Neuronal stem cell (in vitro differentiated cells): ENCODE measurements around the gene GLB1L2.
A peak's percentile ranks its signal among the peaks of the same experiment; 100 is the strongest.

Source experiments
- DNase-seq: peaks from one replicate; pipeline ENCODE4 v3.0.0-alpha.2; 2013; ENCODE audit warnings: low spot score
- H2AFZ ChIP-seq: one replicate; pipeline ENCODE4 v1.6.1; 2013; ENCODE audit warnings: mild to moderate bottlenecking, low read length, inconsistent platforms
- H2AK5ac ChIP-seq: 2 replicates; pipeline ENCODE4 v1.6.1; 2013; ENCODE audit warnings: low read depth, mild to moderate bottlenecking, inconsistent platforms, low read length, moderate library complexity, mixed read lengths
- H2BK120ac ChIP-seq: 2 replicates; pipeline ENCODE4 v1.6.1; 2013; ENCODE audit warnings: low read depth, mild to moderate bottlenecking, inconsistent platforms, low read length, moderate library complexity, mixed read lengths
- H2BK12ac ChIP-seq: one replicate; pipeline ENCODE4 v1.6.1; 2013; ENCODE audit warnings: low read length, inconsistent platforms
- H2BK15ac ChIP-seq: 2 replicates; pipeline ENCODE4 v1.6.1; 2013; ENCODE audit warnings: mild to moderate bottlenecking, low read length, inconsistent platforms, mixed read lengths
- H2BK5ac ChIP-seq: one replicate; pipeline ENCODE4 v1.6.1; 2013; ENCODE audit warnings: inconsistent platforms, mild to moderate bottlenecking, low read length, moderate library complexity
- H3K14ac ChIP-seq: one replicate; pipeline ENCODE4 v1.6.1; 2013; ENCODE audit warnings: low read length, inconsistent platforms
- H3K18ac ChIP-seq: 2 replicates; pipeline ENCODE4 v1.6.1; 2013; ENCODE audit warnings: low read length, inconsistent platforms
- H3K23ac ChIP-seq: 2 replicates; pipeline ENCODE4 v1.6.1; 2013; ENCODE audit warnings: low read depth, mild to moderate bottlenecking, mixed read lengths, low read length, inconsistent platforms; ENCODE audit not compliant: poor library complexity
- H3K27ac ChIP-seq: replicated peaks from 3 replicates; pipeline ENCODE4 v1.5.1; 2013; ENCODE audit warnings: low read length, inconsistent platforms
- H3K27me3 ChIP-seq, 3 experiments: 2 replicates each; pipeline ENCODE4 v1.6.1; 2013; ENCODE audit warnings: low read length in 3 of 3, mild to moderate bottlenecking in 2 of 3, inconsistent platforms in 1 of 3, low read depth in 1 of 3, mixed read lengths in 1 of 3, moderate library complexity in 1 of 3; ENCODE audit not compliant: control insufficient read depth in 3 of 3, insufficient read depth in 3 of 3
- H3K36me3 ChIP-seq, 2 donors: replicated peaks in 1 of 2; 2 replicates each; pipeline ENCODE4 v1.6.1; 2013; ENCODE audit warnings: low read length in 2 of 2; ENCODE audit not compliant: control insufficient read depth in 2 of 2, insufficient read depth in 2 of 2
- H3K4ac ChIP-seq: 2 replicates; pipeline ENCODE4 v1.6.1; 2013; ENCODE audit warnings: inconsistent platforms, mild to moderate bottlenecking, low read length, moderate library complexity
- H3K4me1 ChIP-seq, 2 donors: 1 replicate in 1 of 2; 2 replicates in 1 of 2; pipeline ENCODE4 v1.6.1; 2013; ENCODE audit warnings: low read length in 2 of 2, low read depth in 1 of 2; ENCODE audit not compliant: control insufficient read depth in 2 of 2, insufficient read depth in 1 of 2
- H3K4me2 ChIP-seq: one replicate; pipeline ENCODE4 v1.6.1; 2013; ENCODE audit warnings: mild to moderate bottlenecking, low read length, inconsistent platforms; ENCODE audit not compliant: insufficient read depth, poor library complexity, severe bottlenecking
- H3K4me3 ChIP-seq, 2 donors: 2 replicates each; pipeline ENCODE4 v1.5.1; 2013; ENCODE audit warnings: low read length in 2 of 2, mild to moderate bottlenecking in 2 of 2, inconsistent platforms in 1 of 2, moderate library complexity in 1 of 2
- H3K79me1 ChIP-seq: one replicate; pipeline ENCODE4 v1.6.1; 2013; ENCODE audit warnings: low read depth, mild to moderate bottlenecking, inconsistent platforms, low read length, moderate library complexity
- H3K9ac ChIP-seq: one replicate; pipeline ENCODE4 v1.6.1; 2013; ENCODE audit warnings: mild to moderate bottlenecking, low read depth, low read length, inconsistent platforms; ENCODE audit not compliant: poor library complexity
- H3K9me3 ChIP-seq, 2 donors: replicated peaks in 1 of 2; 2 replicates each; pipeline versions ENCODE3 to v1.6.1; 2013; ENCODE audit warnings: low read length in 2 of 2, mild to moderate bottlenecking in 2 of 2, inconsistent platforms in 1 of 2, low read depth in 1 of 2, mixed read lengths in 1 of 2, moderate library complexity in 1 of 2; ENCODE audit not compliant: control insufficient read depth in 2 of 2, insufficient read depth in 1 of 2
- H4K8ac ChIP-seq: one replicate; pipeline ENCODE4 v1.6.1; 2013; ENCODE audit warnings: low read depth, mild to moderate bottlenecking, inconsistent platforms, low read length, moderate library complexity
- H4K91ac ChIP-seq: one replicate; pipeline ENCODE4 v1.6.1; 2013; ENCODE audit warnings: low read length, low read depth, mild to moderate bottlenecking, inconsistent platforms; ENCODE audit not compliant: poor library complexity
- WGBS, 2 donors: extraction: QIAGEN DNeasy Blood & Tissue Kit; methylation state at CpG; one replicate each; pipeline ENCODE4 v1.1.7; 2013; ENCODE audit warnings: missing lambda C conversion rate in 2 of 2, mixed read lengths in 1 of 2; ENCODE audit not compliant: insufficient read length in 2 of 2, insufficient replicate concordance in 1 of 2; ENCODE audit errors: extremely low coverage in 2 of 2; 5-methylcytosine and 5-hydroxymethylcytosine counted together

The GLB1L2 gene

GRCh38 chr11:134382830-134383229 lies 51.0 kb downstream of the GLB1L2 start:
- Histone ChIP-seq H2BK120ac (no peak overlapping the region), H3K4me1 (no peaks in the 10 kb centered on the region), H3K9ac (peak overlapping the region; percentile 25), H4K8ac (no peak overlapping the region), H3K23ac (no peak overlapping the region), H3K79me1 (peaks cover 4% of the 10 kb centered on the region), H3K18ac (no peak overlapping the region), H3K9me3 (peaks cover 0 to 2% of the 10 kb centered on the region in 2 donors), H3K4me3 (no peak overlapping the region), H3K4me2 (no peak overlapping the region), H3K14ac (no peak overlapping the region), H2AK5ac (no peak overlapping the region), H2AFZ (no peak overlapping the region), H2BK15ac (no peak overlapping the region), H3K27ac (no peak overlapping the region), H3K36me3 (peaks cover 47 to 48% of the 10 kb centered on the region in 2 donors), H3K27me3 (no peaks in the 10 kb centered on the region), H4K91ac (no peak overlapping the region), H2BK12ac (no peak overlapping the region), H2BK5ac (no peak overlapping the region), H3K4ac (no peak overlapping the region)
- DNase-seq: no peak
- WGBS, 2 donors: no CpG with 5 or more reads among the region's 24 CpGs

GRCh38 chr11:134383576-134384221 lies 51.9 kb downstream of the GLB1L2 start:
- no peak overlapping the region for H3K4me2 ChIP-seq
- H2BK15ac ChIP-seq: no peak overlapping the region
- H3K14ac ChIP-seq: peak overlapping the region; percentile 76
- no CpG with 5 or more reads among the region's 78 CpGs for WGBS, 2 donors
- H3K9ac ChIP-seq: peak overlapping the region; percentile 73
- H3K79me1 ChIP-seq: peaks cover 4% of the 10 kb centered on the region
- H3K9me3 ChIP-seq: peaks cover 0 to 2% of the 10 kb centered on the region in 2 donors
- H2AK5ac ChIP-seq: no peak overlapping the region
- no peak overlapping the region for H3K4me3 ChIP-seq
- no peak overlapping the region for H4K8ac ChIP-seq
- no peaks in the 10 kb centered on the region for H3K27me3 ChIP-seq
- no peak overlapping the region for H2AFZ ChIP-seq
- no peak overlapping the region for H2BK120ac ChIP-seq
- no peaks in the 10 kb centered on the region for H3K4me1 ChIP-seq
- H2BK5ac ChIP-seq: no peak overlapping the region
- no peak for DNase-seq
- peak overlapping the region; percentile 82 for H3K23ac ChIP-seq
- H3K18ac ChIP-seq: peak overlapping the region; percentile 21
- H4K91ac ChIP-seq: no peak overlapping the region
- no peak overlapping the region for H3K27ac ChIP-seq
- H3K4ac ChIP-seq: no peak overlapping the region
- no peak overlapping the region for H2BK12ac ChIP-seq
- peaks cover 49% of the 10 kb centered on the region in 2 donors for H3K36me3 ChIP-seq

- H3K4ac ChIP-seq: no peak overlapping the region
- no peak overlapping the region for H3K18ac ChIP-seq
- H3K36me3 ChIP-seq: peaks cover 51 to 53% of the 10 kb centered on the region in 2 donors
- no CpG with 5 or more reads among the region's 14 CpGs for WGBS, 2 donors
- H3K9me3 ChIP-seq: peaks cover 0 to 2% of the 10 kb centered on the region in 2 donors
- no peak overlapping the region for H2BK120ac ChIP-seq
- H3K14ac ChIP-seq: no peak overlapping the region
- H4K8ac ChIP-seq: no peak overlapping the region
- no peak overlapping the region for H4K91ac ChIP-seq
- H2BK5ac ChIP-seq: no peak overlapping the region
- H3K4me2 ChIP-seq: no peak overlapping the region
- H2BK15ac ChIP-seq: no peak overlapping the region
- H3K79me1 ChIP-seq: peaks cover 4% of the 10 kb centered on the region
- no peak overlapping the region for H3K4me3 ChIP-seq
- no peak overlapping the region for H2AK5ac ChIP-seq
- H3K4me1 ChIP-seq: no peaks in the 10 kb centered on the region
- H3K27ac ChIP-seq: no peak overlapping the region
- H2BK12ac ChIP-seq: no peak overlapping the region
- H3K9ac ChIP-seq: no peak overlapping the region
- peak overlapping the region; percentile 82 for H3K23ac ChIP-seq
- H2AFZ ChIP-seq: no peak overlapping the region
- H3K27me3 ChIP-seq: no peaks in the 10 kb centered on the region
- DNase-seq: no peak
Observed at GRCh38 chr11:134384406-134384805, 52.6 kb downstream of the GLB1L2 start.

- H3K4me1 ChIP-seq: no peaks in the 10 kb centered on the region
- no peak overlapping the region for H3K14ac ChIP-seq
- no peak overlapping the region for H2BK15ac ChIP-seq
- H2AFZ ChIP-seq: no peak overlapping the region
- H3K23ac ChIP-seq: no peak overlapping the region
- no peak overlapping the region for H3K27ac ChIP-seq
- no peak overlapping the region for H2AK5ac ChIP-seq
- H3K27me3 ChIP-seq: no peaks in the 10 kb centered on the region
- H3K4ac ChIP-seq: no peak overlapping the region
- H2BK12ac ChIP-seq: no peak overlapping the region
- peaks cover 46 to 51% of the 10 kb centered on the region in 2 donors for H3K36me3 ChIP-seq
- no peak overlapping the region for H3K4me3 ChIP-seq
- H2BK120ac ChIP-seq: no peak overlapping the region
- no CpG with 5 or more reads among the region's 15 CpGs for WGBS, 2 donors
- peaks cover 0 to 2% of the 10 kb centered on the region in 2 donors for H3K9me3 ChIP-seq
- H2BK5ac ChIP-seq: no peak overlapping the region
- no peak overlapping the region for H4K91ac ChIP-seq
- no peak overlapping the region for H3K9ac ChIP-seq
- H4K8ac ChIP-seq: no peak overlapping the region
- peaks cover 4% of the 10 kb centered on the region for H3K79me1 ChIP-seq
- DNase-seq: no peak
- no peak overlapping the region for H3K18ac ChIP-seq
- no peak overlapping the region for H3K4me2 ChIP-seq
Observed at GRCh38 chr11:134385171-134385570, 53.4 kb downstream of the GLB1L2 start.
